Neutrophil (primary cell): ENCODE results near the gene ANHX.
"Not testable (repeated sequence)": the region's sequence is repeated elsewhere in the genome, so short reads cannot be mapped to it uniquely, and the experiment has no call there.

Experiments
- H3K27ac ChIP-seq: fragments of 200-600 bp; sonication (generic); 2 replicates; pipeline ENCODE4 v1.5.1; 2016; ENCODE audit warnings: mild to moderate bottlenecking, moderate library complexity
- H3K27me3 ChIP-seq: fragments of 200-600 bp; sonication (generic); 2 replicates; pipeline ENCODE4 v1.6.0; 2016; ENCODE audit warnings: mild to moderate bottlenecking
- H3K36me3 ChIP-seq: fragments of 200-600 bp; sonication (generic); 2 replicates; pipeline ENCODE4 v1.5.1; 2017
- H3K4me1 ChIP-seq, 2 experiments: fragments of 200-600 bp in 1 of 2; sonication (generic) in 1 of 2; 1 replicate in 1 of 2; 2 replicates in 1 of 2; pipeline versions ENCODE4 v1.5.1 to v1.6.1; 2013 to 2016; ENCODE audit warnings: low read depth in 1 of 2, low read length in 1 of 2, mild to moderate bottlenecking in 1 of 2, moderate library complexity in 1 of 2; ENCODE audit not compliant: control insufficient read depth in 1 of 2, insufficient read depth in 1 of 2
- H3K4me3 ChIP-seq, 2 experiments: fragments of 200-600 bp in 1 of 2; sonication (generic) in 1 of 2; 1 replicate in 1 of 2; 2 replicates in 1 of 2; pipeline ENCODE4 v1.5.1; 2013 to 2016; ENCODE audit warnings: low read depth in 1 of 2, low read length in 1 of 2, mild to moderate bottlenecking in 1 of 2, moderate library complexity in 1 of 2
- H3K9me3 ChIP-seq: fragments of 200-600 bp; sonication (generic); 2 replicates; pipeline ENCODE4 v1.5.1; 2016
- TF ChIP-seq, protein P1 (sequence below): fragments of 200-600 bp; sonication (generic); IDR thresholded peaks from 2 replicates; pipeline ENCODE4 v1.5.1; 2016; ENCODE audit warnings: antibody characterized with exemption

ANHX gene

DNA sequence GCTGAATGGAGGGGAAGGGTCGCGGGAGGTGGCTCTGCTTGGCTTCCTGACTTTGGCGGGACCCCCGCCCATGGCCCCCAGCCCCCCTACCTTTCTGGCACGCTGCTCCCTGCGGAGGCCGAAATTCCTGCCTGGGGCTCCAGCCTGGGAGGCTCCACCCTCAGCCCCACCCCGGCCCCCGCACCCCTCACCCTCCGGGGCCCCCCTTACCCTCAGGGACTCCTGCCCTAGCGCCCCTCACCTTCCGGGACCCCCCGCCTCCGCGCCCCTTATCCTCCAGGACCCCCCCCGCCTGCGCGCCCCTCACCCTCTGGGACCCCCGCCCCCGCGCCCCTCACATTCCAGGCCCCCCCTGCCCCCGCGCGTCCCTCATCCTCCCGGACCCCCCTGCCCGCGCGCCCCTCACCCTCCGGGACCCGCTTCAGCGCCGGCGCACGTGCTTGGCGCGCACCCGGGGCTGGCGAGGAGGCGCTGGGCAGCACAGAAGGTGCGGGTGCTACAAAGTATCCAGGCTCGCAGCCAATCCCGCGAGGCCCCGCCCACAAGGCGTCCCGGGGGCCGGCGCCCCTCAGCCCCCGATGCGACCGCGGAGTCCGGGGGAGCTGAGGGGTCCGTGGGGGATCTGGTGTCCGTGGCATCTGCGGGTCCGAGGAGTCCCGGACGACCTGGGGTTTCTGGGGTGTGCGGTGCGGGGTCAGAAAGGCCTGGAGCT lies at the start of gene ANHX:
ANHX (minus strand) TSS at position 477 of the 712 bp plus-strand sequence. CDS start 1,521 bp downstream, outside the sequence.
- Histone ChIP-seq H3K4me1 (no peaks in the 10 kb centered on the region), H3K27ac (no peak within 1 kb of the TSS), H3K4me3 (no peak within 1 kb of the TSS), H3K9me3 (peaks cover 16% of the 10 kb centered on the region), H3K36me3 (no peaks in the 10 kb centered on the region), H3K27me3 (no peaks in the 10 kb centered on the region)
- TF ChIP-seq, protein P1, sequence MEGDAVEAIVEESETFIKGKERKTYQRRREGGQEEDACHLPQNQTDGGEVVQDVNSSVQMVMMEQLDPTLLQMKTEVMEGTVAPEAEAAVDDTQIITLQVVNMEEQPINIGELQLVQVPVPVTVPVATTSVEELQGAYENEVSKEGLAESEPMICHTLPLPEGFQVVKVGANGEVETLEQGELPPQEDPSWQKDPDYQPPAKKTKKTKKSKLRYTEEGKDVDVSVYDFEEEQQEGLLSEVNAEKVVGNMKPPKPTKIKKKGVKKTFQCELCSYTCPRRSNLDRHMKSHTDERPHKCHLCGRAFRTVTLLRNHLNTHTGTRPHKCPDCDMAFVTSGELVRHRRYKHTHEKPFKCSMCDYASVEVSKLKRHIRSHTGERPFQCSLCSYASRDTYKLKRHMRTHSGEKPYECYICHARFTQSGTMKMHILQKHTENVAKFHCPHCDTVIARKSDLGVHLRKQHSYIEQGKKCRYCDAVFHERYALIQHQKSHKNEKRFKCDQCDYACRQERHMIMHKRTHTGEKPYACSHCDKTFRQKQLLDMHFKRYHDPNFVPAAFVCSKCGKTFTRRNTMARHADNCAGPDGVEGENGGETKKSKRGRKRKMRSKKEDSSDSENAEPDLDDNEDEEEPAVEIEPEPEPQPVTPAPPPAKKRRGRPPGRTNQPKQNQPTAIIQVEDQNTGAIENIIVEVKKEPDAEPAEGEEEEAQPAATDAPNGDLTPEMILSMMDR, result no peak

DNA sequence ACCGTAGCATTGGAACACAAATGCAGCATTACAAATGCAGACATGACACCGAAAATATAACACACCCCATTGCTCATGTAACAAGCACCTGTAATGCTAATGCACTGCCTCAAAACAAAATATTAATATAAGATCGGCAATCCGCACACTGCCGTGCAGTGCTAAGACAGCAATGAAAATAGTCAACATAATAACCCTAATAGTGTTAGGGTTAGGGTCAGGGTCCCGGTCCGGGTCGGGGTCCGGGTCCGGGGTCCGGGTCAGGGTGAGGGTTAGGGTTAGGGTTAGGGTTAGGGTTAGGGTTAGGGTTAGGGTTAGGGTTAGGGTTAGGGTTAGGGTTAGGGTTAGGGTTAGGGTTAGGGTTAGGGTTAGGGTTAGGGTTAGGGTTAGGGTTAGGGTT lies 29.0 kb upstream of the ANHX start:
- H3K4me3 ChIP-seq, H3K27ac ChIP-seq, H3K9me3 ChIP-seq, H3K4me1 ChIP-seq, H3K36me3 ChIP-seq, H3K27me3 ChIP-seq: not testable (repeated sequence)

DNA sequence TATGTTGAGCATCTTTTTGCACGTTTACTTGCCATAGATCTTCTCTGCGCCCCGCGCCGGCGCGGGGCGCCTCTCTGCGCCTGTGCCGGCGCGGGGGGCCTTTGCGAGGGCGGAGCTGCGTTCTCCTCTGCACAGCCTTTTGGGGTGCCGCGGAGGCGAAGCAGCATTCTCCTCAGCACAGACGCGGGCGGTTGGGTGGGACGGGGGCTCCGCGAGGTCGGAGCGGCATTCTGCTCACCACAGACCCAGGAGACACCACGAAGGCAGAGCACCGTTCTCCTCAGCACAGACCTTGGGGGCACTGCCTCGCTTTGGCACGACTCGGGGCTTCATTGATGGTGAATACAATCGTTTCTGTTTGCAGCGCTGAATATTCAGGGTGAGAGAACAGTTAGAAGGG lies 28.5 kb upstream of the ANHX start:
- TF ChIP-seq, protein P1, result no peak
- Histone ChIP-seq H3K4me1 (no peaks in the 10 kb centered on the region), H3K9me3 (no peaks in the 10 kb centered on the region), H3K27ac (no peak overlapping the region), H3K36me3 (no peaks in the 10 kb centered on the region), H3K27me3 (no peaks in the 10 kb centered on the region), H3K4me3 (no peak overlapping the region)

DNA sequence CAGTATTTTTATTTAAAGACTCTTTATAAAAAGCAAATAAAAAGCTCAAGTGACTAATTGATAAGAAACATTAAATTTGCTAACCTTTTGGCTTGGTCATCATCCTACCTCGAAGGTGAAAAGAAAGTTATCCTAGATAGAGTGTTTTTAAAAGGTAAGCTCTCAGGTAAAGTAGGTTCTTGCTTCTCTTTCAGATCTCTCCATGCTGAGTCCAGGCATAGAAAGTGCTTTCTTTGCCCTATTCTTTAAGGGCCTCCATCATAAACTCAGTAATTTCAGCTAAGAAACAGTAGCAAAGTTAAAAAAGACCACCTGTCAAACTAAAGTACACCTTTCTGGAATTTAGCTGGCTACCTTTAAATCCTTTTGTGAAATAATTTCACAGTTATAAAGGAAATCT lies 20.6 kb upstream of the ANHX start:
- TF ChIP-seq, protein P1, result no peak
- H3K36me3 ChIP-seq, result no peaks in the 10 kb centered on the region
- H3K27me3 ChIP-seq, result no peaks in the 10 kb centered on the region
- no peak overlapping the region for H3K27ac ChIP-seq
- no peaks in the 10 kb centered on the region for H3K4me1 ChIP-seq
- H3K9me3 ChIP-seq, result no peaks in the 10 kb centered on the region
- no peak overlapping the region for H3K4me3 ChIP-seq

DNA sequence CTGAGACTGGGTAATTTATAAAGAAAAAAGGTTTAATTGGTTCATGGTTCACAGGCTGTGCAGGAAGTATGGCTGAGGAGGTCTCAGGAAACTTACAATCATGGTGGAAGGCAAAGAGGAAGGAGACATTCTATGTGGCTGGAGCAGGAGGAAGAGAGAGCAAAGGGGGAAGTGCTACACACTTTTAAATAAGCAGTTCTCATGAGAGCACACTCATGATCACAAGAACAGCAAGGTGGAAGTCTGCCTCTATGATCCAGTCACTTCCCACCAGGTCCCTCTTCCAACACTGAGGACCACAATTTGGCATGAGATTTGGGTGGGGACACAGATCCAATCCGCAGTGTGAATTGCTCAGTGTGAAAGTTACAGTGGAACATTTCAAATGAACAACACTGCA lies 20.2 kb upstream of the ANHX start:
- not testable (repeated sequence) for H3K4me3 ChIP-seq, H3K36me3 ChIP-seq, H3K27ac ChIP-seq, H3K4me1 ChIP-seq, H3K9me3 ChIP-seq, H3K27me3 ChIP-seq

DNA sequence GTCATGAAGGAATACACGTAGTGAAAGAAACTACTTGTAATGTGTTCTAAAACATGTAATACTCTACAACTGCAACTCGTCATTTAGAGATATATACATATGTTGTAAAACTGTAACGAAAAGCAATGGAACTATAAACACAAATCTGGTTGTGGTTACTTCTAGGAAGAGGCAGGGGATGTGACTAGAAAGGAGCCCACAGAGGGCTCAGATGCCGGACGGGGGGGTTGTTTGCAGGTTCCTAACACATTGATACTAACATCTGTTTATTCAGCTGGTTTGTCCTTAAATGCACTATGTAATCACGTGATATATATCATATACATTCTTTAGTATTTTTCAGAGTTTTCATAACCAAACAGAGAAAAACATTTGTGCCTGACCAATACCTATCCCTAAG lies 16.1 kb upstream of the ANHX start:
- Histone ChIP-seq H3K36me3 (no peaks in the 10 kb centered on the region), H3K4me1 (no peaks in the 10 kb centered on the region), H3K4me3 (no peak overlapping the region), H3K9me3 (no peaks in the 10 kb centered on the region), H3K27me3 (no peaks in the 10 kb centered on the region), H3K27ac (no peak overlapping the region)
- TF ChIP-seq, protein P1, result no peak

DNA sequence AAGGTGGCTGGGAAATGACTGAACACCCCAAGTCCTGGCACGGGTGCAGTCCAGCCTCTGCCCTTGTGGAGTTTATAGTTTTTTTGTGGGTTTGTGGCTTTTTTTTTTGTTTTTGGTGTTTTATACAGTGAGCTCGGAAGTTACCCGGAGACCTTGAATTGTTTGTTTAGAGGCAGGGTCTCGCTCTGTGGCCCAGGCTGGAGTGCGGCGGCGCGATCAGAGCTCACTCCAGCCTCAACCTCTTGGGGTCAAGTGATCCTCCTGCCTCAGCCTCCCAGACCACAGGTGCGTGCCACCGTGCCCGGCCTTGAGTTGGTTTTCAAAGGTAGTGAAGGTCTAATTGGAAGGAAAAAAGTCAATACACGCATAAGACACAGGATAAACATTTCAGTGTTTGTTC lies 879 bp upstream of the ANHX start:
- H3K4me1 ChIP-seq, result no peaks in the 10 kb centered on the region
- no peaks in the 10 kb centered on the region for H3K27me3 ChIP-seq
- no peak overlapping the region for H3K27ac ChIP-seq
- H3K9me3 ChIP-seq, result peaks cover 16% of the 10 kb centered on the region
- no peak overlapping the region for H3K4me3 ChIP-seq
- TF ChIP-seq, protein P1, result no peak
- H3K36me3 ChIP-seq, result no peaks in the 10 kb centered on the region
